IPS-18a (cell line): ENCODE data around the gene LAMTOR1.

Source experiments
- H3K27ac ChIP-seq: one replicate; pipeline ENCODE4 v1.5.1; 2013; ENCODE audit warnings: low read length
- H3K27me3 ChIP-seq: one replicate; pipeline ENCODE4 v1.6.1; 2013; ENCODE audit warnings: mild to moderate bottlenecking, low read length; ENCODE audit not compliant: control insufficient read depth, insufficient read depth
- H3K36me3 ChIP-seq: one replicate; pipeline ENCODE4 v1.6.1; 2013; ENCODE audit warnings: low read depth, low read length; ENCODE audit not compliant: control insufficient read depth
- H3K4me1 ChIP-seq: one replicate; pipeline ENCODE4 v1.6.1; 2013; ENCODE audit warnings: low read depth, low read length; ENCODE audit not compliant: control insufficient read depth
- H3K4me3 ChIP-seq: one replicate; pipeline ENCODE4 v1.5.1; 2013; ENCODE audit warnings: low read length
- H3K9ac ChIP-seq: one replicate; pipeline ENCODE4 v1.6.1; 2013; ENCODE audit warnings: mild to moderate bottlenecking, low read length, moderate library complexity
- H3K9me3 ChIP-seq: one replicate; pipeline ENCODE4 v1.6.1; 2013; ENCODE audit warnings: low read depth, low read length; ENCODE audit not compliant: control insufficient read depth

The LAMTOR1 gene

GRCh38 chr11:72116019-72116755, 13.1 kb upstream of the LAMTOR1 start:
- Histone ChIP-seq H3K27ac (no peak overlapping the region), H3K9me3 (no peaks in the 10 kb centered on the region), H3K4me3 (no peak overlapping the region), H3K27me3 (peaks cover 47% of the 10 kb centered on the region), H3K36me3 (no peaks in the 10 kb centered on the region), H3K9ac (no peak overlapping the region), H3K4me1 (peaks cover 9% of the 10 kb centered on the region)

DNA sequence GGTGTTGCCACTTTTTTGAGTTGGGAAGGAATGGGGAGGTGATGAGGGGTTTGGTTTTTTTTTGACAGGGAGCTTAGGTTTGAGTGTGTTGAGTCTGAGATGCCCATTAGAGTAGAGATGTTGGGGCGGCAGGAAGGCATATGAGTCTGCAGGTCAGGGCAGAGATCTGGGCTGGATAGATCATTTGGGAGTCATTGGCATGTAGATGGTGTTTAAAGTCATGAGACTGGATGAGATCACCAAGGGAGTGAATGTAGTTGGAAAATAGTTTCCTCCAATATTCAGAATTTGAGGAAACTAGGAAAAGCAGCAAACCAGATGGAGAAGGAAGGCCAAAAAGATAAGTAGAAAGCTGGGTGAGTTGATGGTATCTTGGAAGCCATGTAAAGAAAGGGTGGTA, 11.5 kb upstream of the LAMTOR1 start:
- Histone ChIP-seq H3K27me3 (peaks cover 47% of the 10 kb centered on the region), H3K9ac (no peak overlapping the region), H3K36me3 (no peaks in the 10 kb centered on the region), H3K27ac (no peak overlapping the region), H3K4me3 (no peak overlapping the region), H3K4me1 (peaks cover 9% of the 10 kb centered on the region), H3K9me3 (no peaks in the 10 kb centered on the region)

GRCh38 chr11:72112978-72113808, 10.1 kb upstream of the LAMTOR1 start:
- peak overlapping the region; percentile 97 for H3K27ac ChIP-seq
- no peaks in the 10 kb centered on the region for H3K9me3 ChIP-seq
- H3K4me3 ChIP-seq: peak overlapping the region; percentile 83
- H3K4me1 ChIP-seq: peaks cover 9% of the 10 kb centered on the region
- no peaks in the 10 kb centered on the region for H3K36me3 ChIP-seq
- H3K27me3 ChIP-seq: peaks cover 38% of the 10 kb centered on the region
- H3K9ac ChIP-seq: peak overlapping the region; percentile 96

- H3K27me3 ChIP-seq: peaks cover 33% of the 10 kb centered on the region
- H3K4me3 ChIP-seq: peak within 1 kb of the TSS; percentile 83
- H3K4me1 ChIP-seq: peaks cover 9% of the 10 kb centered on the region
- H3K27ac ChIP-seq: peak within 1 kb of the TSS; percentile 97
- no peaks in the 10 kb centered on the region for H3K36me3 ChIP-seq
- no peaks in the 10 kb centered on the region for H3K9me3 ChIP-seq
- peak within 1 kb of the TSS; percentile 96 for H3K9ac ChIP-seq
Observed at GRCh38 chr11:72112143-72112977, 9.3 kb upstream of the LAMTOR1 start, which contains the start of gene ANAPC15. ANAPC15 (minus strand) TSS chr11:72112695; CDS start chr11:72111276, 1,419 bp downstream.

- H3K27ac ChIP-seq: peak overlapping the region; percentile 22
- H3K27me3 ChIP-seq: peaks cover 26% of the 10 kb centered on the region
- peak overlapping the region; percentile 96 for H3K9ac ChIP-seq
- H3K4me1 ChIP-seq: peaks cover 9% of the 10 kb centered on the region
- peak overlapping the region; percentile 83 for H3K4me3 ChIP-seq
- no peaks in the 10 kb centered on the region for H3K36me3 ChIP-seq
- H3K9me3 ChIP-seq: no peaks in the 10 kb centered on the region
Observed at GRCh38 chr11:72111300-72112142, 8.4 kb upstream of the LAMTOR1 start.

- peaks cover 12% of the 10 kb centered on the region for H3K4me1 ChIP-seq
- H3K9ac ChIP-seq: no peak within 1 kb of the TSS
- no peak within 1 kb of the TSS for H3K27ac ChIP-seq
- H3K4me3 ChIP-seq: no peak within 1 kb of the TSS
- no peaks in the 10 kb centered on the region for H3K27me3 ChIP-seq
- no peaks in the 10 kb centered on the region for H3K36me3 ChIP-seq
- no peaks in the 10 kb centered on the region for H3K9me3 ChIP-seq
Observed at GRCh38 chr11:72105888-72106287, 2.8 kb upstream of the LAMTOR1 start, which contains the start of gene TOMT. TOMT (plus strand) TSS chr11:72105924; CDS start chr11:72105952, 28 bp downstream.

DNA sequence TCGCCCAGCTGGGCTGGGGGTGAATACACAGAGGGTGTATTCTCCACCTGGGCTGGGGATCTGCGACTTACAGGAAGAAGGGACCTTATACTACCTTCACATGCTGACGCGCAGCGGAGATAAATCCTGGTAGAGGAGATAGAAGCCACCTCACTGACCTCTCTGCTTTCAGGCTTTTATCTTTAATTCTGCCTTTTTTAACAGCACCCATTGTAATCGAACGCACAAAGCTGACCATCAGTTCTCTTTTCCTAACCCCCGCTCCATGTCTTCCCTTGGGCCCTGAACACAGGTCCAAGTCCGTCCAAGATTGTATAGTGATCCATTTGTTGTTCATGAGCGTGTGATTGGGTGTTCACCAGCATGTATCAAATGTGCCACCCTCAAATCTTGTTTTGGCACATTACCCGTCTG, 664 bp upstream of the LAMTOR1 start:
- peak overlapping the region; percentile 48 for H3K4me3 ChIP-seq
- no peaks in the 10 kb centered on the region for H3K27me3 ChIP-seq
- peak overlapping the region; percentile 62 for H3K9ac ChIP-seq
- H3K36me3 ChIP-seq: peaks cover 15% of the 10 kb centered on the region
- peaks cover 12% of the 10 kb centered on the region for H3K4me1 ChIP-seq
- no peaks in the 10 kb centered on the region for H3K9me3 ChIP-seq
- peak overlapping the region; percentile 88 for H3K27ac ChIP-seq

DNA sequence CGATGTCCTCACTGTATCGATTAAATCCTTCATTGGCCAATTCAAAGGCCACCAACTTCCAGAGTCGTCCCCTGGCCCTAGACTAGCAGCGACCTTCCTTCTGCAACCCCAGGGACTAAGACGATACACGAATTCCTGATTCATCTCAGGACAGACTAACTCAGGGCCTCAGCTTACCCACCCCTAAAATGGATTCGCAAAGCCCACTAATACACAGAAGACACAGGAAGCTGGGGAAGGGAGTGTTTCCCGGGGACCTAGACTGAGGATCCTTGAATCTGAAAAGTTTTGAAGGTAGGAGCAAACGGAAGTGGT, 509 bp downstream of the LAMTOR1 start:
- H3K9me3 ChIP-seq: no peaks in the 10 kb centered on the region
- peak overlapping the region; percentile 70 for H3K27ac ChIP-seq
- peaks cover 27% of the 10 kb centered on the region for H3K36me3 ChIP-seq
- peaks cover 12% of the 10 kb centered on the region for H3K4me1 ChIP-seq
- peak overlapping the region; percentile 93 for H3K9ac ChIP-seq
- H3K4me3 ChIP-seq: peak overlapping the region; percentile 81
- no peaks in the 10 kb centered on the region for H3K27me3 ChIP-seq

- H3K4me3 ChIP-seq: peak overlapping the region; percentile 81
- H3K9me3 ChIP-seq: no peaks in the 10 kb centered on the region
- H3K27me3 ChIP-seq: no peaks in the 10 kb centered on the region
- H3K9ac ChIP-seq: peak overlapping the region; percentile 93
- H3K36me3 ChIP-seq: peaks cover 31% of the 10 kb centered on the region
- H3K27ac ChIP-seq: peak overlapping the region; percentile 70
- H3K4me1 ChIP-seq: peaks cover 12% of the 10 kb centered on the region
Observed at GRCh38 chr11:72102162-72102561, 935 bp downstream of the LAMTOR1 start.

DNA sequence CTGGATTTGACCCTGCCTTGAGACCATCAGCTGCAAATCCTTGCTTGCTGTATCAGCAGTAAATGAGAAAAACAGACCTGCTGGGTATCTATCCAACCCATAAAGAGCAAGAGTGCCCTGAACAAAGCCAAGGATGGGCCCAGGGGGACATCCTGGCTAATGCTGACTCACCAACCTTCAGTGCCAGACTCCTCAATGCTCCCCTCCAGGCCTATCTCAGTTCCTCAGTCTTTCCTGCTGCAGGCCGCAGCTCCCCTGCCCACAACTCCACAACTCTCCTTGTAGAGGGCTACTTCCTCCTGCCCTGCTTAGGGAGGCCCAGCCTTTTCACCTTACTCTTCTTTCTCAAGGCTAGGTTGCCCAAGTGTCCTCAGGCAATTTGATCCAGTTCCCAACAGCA, 2.6 kb downstream of the LAMTOR1 start:
- peaks cover 12% of the 10 kb centered on the region for H3K4me1 ChIP-seq
- no peak overlapping the region for H3K4me3 ChIP-seq
- H3K27ac ChIP-seq: no peak overlapping the region
- no peaks in the 10 kb centered on the region for H3K27me3 ChIP-seq
- no peaks in the 10 kb centered on the region for H3K9me3 ChIP-seq
- H3K36me3 ChIP-seq: peaks cover 40% of the 10 kb centered on the region
- no peak overlapping the region for H3K9ac ChIP-seq
